ENCODE results near the gene MINDY4.

The MINDY4 gene

GRCh38 chr7:30932562-30932961 lies 161.3 kb downstream of the MINDY4 start:
- peak; percentile 38 for DNase-seq (ENCODE audit: low spot score)

GRCh38 chr7:30933124-30933974 lies 162.1 kb downstream of the MINDY4 start:
- peak; percentile 53 for DNase-seq (ENCODE audit: low spot score)

DNA sequence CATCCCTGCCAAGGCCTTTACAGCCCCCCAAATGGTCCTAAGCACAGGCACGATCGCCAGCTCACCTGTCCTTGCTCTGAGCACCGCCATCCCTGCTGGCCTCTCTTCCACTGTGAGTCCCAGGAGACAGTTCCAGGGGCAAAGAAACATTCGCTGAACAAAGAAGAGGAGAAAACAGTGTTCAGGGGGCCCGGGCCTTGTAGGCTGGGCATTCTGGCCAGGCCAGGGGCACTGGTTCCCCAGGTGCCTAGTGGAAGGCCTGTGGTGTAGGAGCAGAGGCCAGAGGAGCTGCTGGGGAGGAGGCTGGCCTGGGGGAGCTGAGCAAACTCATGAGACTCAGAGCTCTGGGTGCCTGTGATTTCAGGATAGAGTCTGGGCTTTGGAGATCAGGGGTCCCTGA lies 163.0 kb downstream of the MINDY4 start:
- peak; percentile 40 for DNase-seq (ENCODE audit: low spot score)

GRCh38 chr7:30934732-30935568 lies 163.7 kb downstream of the MINDY4 start:
- DNase-seq (ENCODE audit: low spot score): peak; percentile 37

DNA sequence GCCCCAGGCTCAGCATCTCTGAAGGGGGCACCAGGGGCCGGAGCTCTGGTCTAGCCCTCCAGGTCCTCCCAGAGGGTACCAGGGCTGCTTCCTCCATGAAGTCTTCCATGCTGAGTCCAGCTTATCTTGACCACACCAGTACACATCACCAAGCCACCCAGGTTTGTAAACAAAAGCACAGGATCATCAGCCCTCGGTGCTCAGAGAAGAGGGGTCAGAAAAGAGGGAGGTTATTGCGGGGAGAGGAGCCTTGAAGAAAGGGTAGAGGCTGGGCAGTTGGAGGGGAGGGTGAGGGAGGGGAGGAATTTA lies 164.3 kb downstream of the MINDY4 start:
- no peak for DNase-seq (ENCODE audit: low spot score)

DNA sequence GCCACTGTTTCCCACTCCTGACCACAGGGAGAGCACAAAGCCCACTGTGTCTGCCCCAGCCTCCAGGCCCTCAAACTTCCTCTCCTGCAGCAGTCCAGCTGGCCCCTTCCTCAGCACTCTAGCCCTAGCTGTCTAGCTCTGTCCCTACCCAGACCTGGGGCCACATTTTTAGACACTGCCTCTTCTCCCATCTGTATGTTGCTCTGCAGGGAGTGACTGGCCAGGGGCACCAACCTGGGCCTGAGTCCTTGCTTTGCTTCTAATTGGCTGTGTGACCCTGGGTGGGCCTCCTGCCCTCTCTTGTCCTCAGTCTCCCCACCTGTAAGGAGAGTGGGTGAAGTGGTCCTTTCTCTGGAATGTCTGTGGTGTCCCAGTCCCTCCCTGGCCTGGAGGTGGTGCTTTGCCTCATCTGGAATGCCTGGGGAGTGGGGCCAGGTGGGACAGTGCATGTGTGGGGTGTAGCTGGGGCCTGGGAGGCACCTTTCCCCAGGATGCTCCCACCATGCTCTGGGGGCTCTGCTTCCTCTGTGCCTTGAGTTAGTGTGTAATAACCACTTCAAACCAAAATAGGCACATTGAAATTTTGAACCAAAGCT lies 165.5 kb downstream of the MINDY4 start:
- DNase-seq (ENCODE audit: low spot score): no peak

DNA sequence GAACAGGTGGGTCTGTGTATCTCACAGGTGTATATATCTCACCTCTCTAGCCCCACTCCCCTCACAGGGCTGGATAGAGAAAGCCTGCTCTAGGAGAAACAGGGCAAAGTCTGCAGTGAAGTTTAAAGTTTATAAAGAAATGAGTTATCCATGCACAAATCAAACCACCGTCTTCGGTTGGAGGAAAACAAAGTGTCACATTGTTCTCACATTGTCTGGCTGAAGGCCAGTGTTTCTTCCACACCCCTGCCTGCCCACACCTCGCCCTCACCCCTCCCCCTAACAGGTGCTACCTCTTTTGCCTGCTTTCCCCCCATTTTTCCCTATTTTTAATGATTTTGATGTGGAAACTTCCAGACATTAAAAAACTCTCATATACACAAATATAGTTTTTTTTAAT lies 166.2 kb downstream of the MINDY4 start:
- no peak for DNase-seq (ENCODE audit: low spot score)

- DNase-seq (ENCODE audit: low spot score): peak; percentile 75
These were observed 167.5 kb downstream of the MINDY4 start for GRCh38 chr7:30938435-30939316.

DNA sequence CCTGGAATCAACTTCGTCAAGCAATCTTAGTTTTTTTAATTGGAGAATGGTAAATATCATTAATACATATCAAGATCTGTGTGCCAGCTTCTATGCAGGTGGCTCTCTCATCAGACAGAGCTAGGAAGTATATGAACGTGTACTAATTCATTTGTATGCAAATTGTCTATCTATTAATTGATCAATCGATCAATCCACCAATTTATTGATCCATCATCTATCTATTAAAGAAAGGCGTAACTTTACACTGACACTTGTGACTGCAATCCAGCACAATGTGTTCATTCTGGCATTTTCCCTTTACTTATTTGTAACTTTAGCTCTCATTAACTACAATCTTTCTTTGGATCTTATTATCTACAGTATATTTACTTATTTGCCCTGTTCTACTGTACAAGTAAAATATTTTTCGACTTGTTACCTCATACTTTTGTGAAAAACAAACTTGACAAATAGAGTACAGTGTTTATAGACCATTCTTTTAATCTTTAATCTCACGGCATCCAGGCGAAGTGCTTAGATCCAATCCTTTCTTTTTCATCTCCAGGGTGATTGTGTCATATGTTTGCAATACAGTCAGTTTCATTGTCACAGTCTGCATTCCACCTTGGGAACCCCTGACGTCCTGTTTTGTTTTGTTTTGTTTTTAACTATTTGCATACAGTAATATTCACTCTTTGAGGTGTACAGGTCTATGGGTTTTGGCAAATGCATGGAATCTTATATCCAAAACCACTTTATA lies 170.5 kb downstream of the MINDY4 start:
- no peak for DNase-seq (ENCODE audit: low spot score)
